Nephron progenitor cell (in vitro differentiated cells): Measurements from ENCODE around the gene NCKAP5L.

ENCODE experiments used
- DNase-seq: peaks from one replicate; pipeline ENCODE4 v3.0.0; 2021
- H3K27ac Mint-ChIP-seq: 2 replicates; pipeline ENCODE4 v1.8.0; 2021; ENCODE audit warnings: mild to moderate bottlenecking, moderate library complexity, mixed read lengths
- H3K27me3 Mint-ChIP-seq: 2 replicates; pipeline ENCODE4 v1.8.0; 2021; ENCODE audit warnings: mild to moderate bottlenecking, low read depth, mixed read lengths; ENCODE audit not compliant: poor library complexity
- H3K36me3 Mint-ChIP-seq: 2 replicates; pipeline ENCODE4 v1.8.0; 2021; ENCODE audit warnings: low read depth, mixed read lengths
- H3K4me1 Mint-ChIP-seq: 2 replicates; pipeline ENCODE4 v1.8.0; 2021; ENCODE audit warnings: mixed read lengths
- H3K4me3 Mint-ChIP-seq: 2 replicates; pipeline ENCODE4 v1.8.0; 2021; ENCODE audit warnings: mild to moderate bottlenecking, moderate library complexity, mixed read lengths
- H3K9me3 Mint-ChIP-seq: 2 replicates; pipeline ENCODE4 v1.8.0; 2021; ENCODE audit warnings: mild to moderate bottlenecking, moderate library complexity, mixed read lengths
- CTCF ChIP-seq: fragments of 200-600 bp; sonication (generic); IDR thresholded peaks from 2 replicates; pipeline ENCODE4 v1.5.0; 2021; ENCODE audit warnings: antibody characterized with exemption

NCKAP5L gene

GRCh38 chr12:49801141-49802063, 26.8 kb downstream of the NCKAP5L start:
- Mint-ChIP-seq H3K27ac (no peak overlapping the region), H3K4me3 (no peak overlapping the region), H3K36me3 (peaks cover 33% of the 10 kb centered on the region), H3K9me3 (no peaks in the 10 kb centered on the region), H3K4me1 (peaks cover 5% of the 10 kb centered on the region), H3K27me3 (peaks cover 3% of the 10 kb centered on the region)
- no peak for DNase-seq
- TF ChIP-seq CTCF: no peak

GRCh38 chr12:49800421-49801140, 27.6 kb downstream of the NCKAP5L start:
- TF ChIP-seq CTCF: no peak
- H3K9me3 Mint-ChIP-seq: no peaks in the 10 kb centered on the region
- no peak overlapping the region for H3K4me3 Mint-ChIP-seq
- no peak for DNase-seq
- no peak overlapping the region for H3K27ac Mint-ChIP-seq
- H3K36me3 Mint-ChIP-seq: peaks cover 26% of the 10 kb centered on the region
- peaks cover 2% of the 10 kb centered on the region for H3K27me3 Mint-ChIP-seq
- no peaks in the 10 kb centered on the region for H3K4me1 Mint-ChIP-seq

GRCh38 chr12:49798934-49799333, 29.3 kb downstream of the NCKAP5L start:
- DNase-seq: no peak
- Mint-ChIP-seq H3K4me3 (no peak overlapping the region), H3K9me3 (no peaks in the 10 kb centered on the region), H3K27ac (peak overlapping the region; percentile 88), H3K27me3 (no peaks in the 10 kb centered on the region), H3K36me3 (peaks cover 18% of the 10 kb centered on the region), H3K4me1 (no peaks in the 10 kb centered on the region)
- TF ChIP-seq CTCF: no peak

- Mint-ChIP-seq H3K27me3 (no peaks in the 10 kb centered on the region), H3K4me1 (no peaks in the 10 kb centered on the region), H3K4me3 (no peak overlapping the region), H3K27ac (peak overlapping the region; percentile 88), H3K36me3 (peaks cover 18% of the 10 kb centered on the region), H3K9me3 (no peaks in the 10 kb centered on the region)
- no peak for TF ChIP-seq CTCF
- DNase-seq: no peak
These were observed 30.0 kb downstream of the NCKAP5L start for GRCh38 chr12:49798248-49798647.

GRCh38 chr12:49797449-49797776, 30.8 kb downstream of the NCKAP5L start:
- no peaks in the 10 kb centered on the region for H3K27me3 Mint-ChIP-seq
- no peak for TF ChIP-seq CTCF
- no peak overlapping the region for H3K27ac Mint-ChIP-seq
- H3K36me3 Mint-ChIP-seq: peaks cover 13% of the 10 kb centered on the region
- no peak for DNase-seq
- H3K4me3 Mint-ChIP-seq: no peak overlapping the region
- H3K9me3 Mint-ChIP-seq: no peaks in the 10 kb centered on the region
- H3K4me1 Mint-ChIP-seq: no peaks in the 10 kb centered on the region
